ENCODE data around the gene SLC8A1.

- no peak for TF ChIP-seq GATA1 (IDR thresholded peaks at IDR 0.05; ENCODE audit: low read depth, low read length)
- no peak for TF ChIP-seq POLR2A (IDR thresholded peaks at IDR 0.05; ENCODE audit: low read length)
Observed at GRCh38 chr2:40361478-40361877, 90.4 kb downstream of the SLC8A1 start.

All from erythroblast (primary cell).